GM12878 (cell line): Measurements from ENCODE around the gene BCL11A. TPM values are rescaled to one million over a fixed set of nuclear protein-coding genes. Genes with fewer than 3 reads are reported as not detected.

Source experiments
- ATAC-seq: fragments of 200-7000 bp; cut with Tn5 transposase; 3 replicates; pipeline ENCODE4 v1.9.1; 2020; ENCODE audit warnings: mild to moderate bottlenecking, moderate library complexity
- BruUV-seq: library from RNA; stranded (reverse); fragments of 400-500 nt; replicated peaks from 2 replicates; lab custom pipeline; 2021; lab: Mats Ljungman, UMichigan
- CTCF ChIA-PET: fragments of 300-600 bp; sonication (Branson Sonifier 250); formaldehyde crosslinking; extraction: SDS; loops from one replicate; lab custom pipeline; 2021; ENCODE audit warnings: inconsistent platforms; lab: Yijun Ruan, JAX
- POLR2A ChIA-PET: fragments of 350-600 bp; formaldehyde crosslinking; extraction: SDS; loops from one replicate; lab custom pipeline; 2021; ENCODE audit warnings: inconsistent platforms; lab: Charles Lee
- RAD21 ChIA-PET: fragments of 300-600 bp; sonication (Branson Sonifier 250); formaldehyde crosslinking; loops from one replicate; lab custom pipeline; 2023; ENCODE audit warnings: antibody characterized with exemption; ENCODE audit not compliant: unreplicated experiment; lab: Charles Lee
- SMC1A ChIA-PET: fragments of 300-600 bp; sonication (Branson Sonifier 250); formaldehyde crosslinking; loops from one replicate; lab custom pipeline; 2023; ENCODE audit not compliant: unreplicated experiment, uncharacterized antibody; lab: Charles Lee
- DNase-seq: peaks from one replicate; pipeline ENCODE4 v3.0.0-alpha.2; 2011; ENCODE audit warnings: low read depth, low spot score
- FAIRE-seq: peaks from 3 replicates; lab custom pipeline; 2011; peaks lifted over from hg19 to GRCh38; lab: Jason Lieb, UNC
- H2AFZ ChIP-seq: 2 replicates; pipeline ENCODE4 v1.6.0; 2011; ENCODE audit warnings: low read depth, low read length, control low read depth; ENCODE audit not compliant: control insufficient read depth
- H3K27ac ChIP-seq: 2 replicates; pipeline ENCODE4 v1.5.1; 2011; ENCODE audit warnings: control low read depth; ENCODE audit not compliant: control insufficient read depth, insufficient read depth
- H3K27me3 ChIP-seq, 2 experiments: replicated peaks in 1 of 2; 2 replicates each; pipeline versions ENCODE4 v1.6.0 to v1.6.1; 2011; ENCODE audit warnings: low read length in 1 of 2; ENCODE audit not compliant: control insufficient read depth in 2 of 2, insufficient read depth in 2 of 2
- H3K36me3 ChIP-seq, 2 experiments: 2 replicates each; pipeline ENCODE4 v1.5.1; 2011; ENCODE audit warnings: low read length in 1 of 2; ENCODE audit not compliant: control insufficient read depth in 2 of 2, insufficient read depth in 2 of 2
- H3K4me1 ChIP-seq: 2 replicates; pipeline ENCODE4 v1.6.1; 2011; ENCODE audit warnings: mild to moderate bottlenecking, low read length, moderate library complexity, mixed read lengths; ENCODE audit not compliant: control insufficient read depth, insufficient read depth
- H3K4me2 ChIP-seq: 2 replicates; pipeline ENCODE4 v1.6.0; 2011; ENCODE audit warnings: control low read depth; ENCODE audit not compliant: control insufficient read depth, insufficient read depth
- H3K4me3 ChIP-seq: fragments of 200-600 bp; sonication (generic); 2 replicates; pipeline ENCODE4 v1.5.1; 2016
- H3K79me2 ChIP-seq: 2 replicates; pipeline ENCODE4 v1.6.0; 2011; ENCODE audit warnings: low read length; ENCODE audit not compliant: control insufficient read depth, insufficient read depth
- H3K9ac ChIP-seq: 2 replicates; pipeline ENCODE4 v1.8.0; 2011; ENCODE audit warnings: low read length, control low read depth, mixed read lengths; ENCODE audit not compliant: control insufficient read depth, insufficient read depth
- H3K9me3 ChIP-seq: replicated peaks from 3 replicates; pipeline ENCODE4 v1.5.1; 2011; ENCODE audit warnings: mild to moderate bottlenecking, low read length; ENCODE audit not compliant: control insufficient read depth, insufficient read depth
- H4K20me1 ChIP-seq: 2 replicates; pipeline ENCODE4 v1.6.0; 2011; ENCODE audit not compliant: control insufficient read depth, insufficient read depth
- BRCA1 ChIP-seq: IDR thresholded peaks from 2 replicates; pipeline ENCODE4 v1.6.1; 2011; ENCODE audit warnings: low read depth, low read length, improper control_type of control experiment
- GABPA ChIP-seq: IDR thresholded peaks from 2 replicates; pipeline ENCODE4 v1.6.1; 2014; ENCODE audit warnings: antibody characterized with exemption, low read depth, mild to moderate bottlenecking, inconsistent platforms
- POLR2AphosphoS2 ChIP-seq: IDR thresholded peaks from 2 replicates; pipeline ENCODE4 v1.6.1; 2011; ENCODE audit warnings: low read depth, mild to moderate bottlenecking, low read length, improper control_type of control experiment, moderate library complexity
- TBL1XR1 ChIP-seq: IDR thresholded peaks from 2 replicates; pipeline ENCODE4 v1.6.1; 2012; ENCODE audit warnings: low read depth, low read length, improper control_type of control experiment
- ZNF687 ChIP-seq: fragments of 450-650 bp; IDR thresholded peaks from 2 replicates; pipeline ENCODE4 v1.6.1; 2017; ENCODE audit warnings: mild to moderate bottlenecking, moderate library complexity
- WGBS: methylation state at CpG from one replicate; pipeline ENCODE4 v1.1.6; 2016; ENCODE audit warnings: low lambda C conversion rate; ENCODE audit not compliant: insufficient replicate concordance, insufficient coverage; ENCODE audit errors: missing lambda C conversion rate; 5-methylcytosine and 5-hydroxymethylcytosine counted together
- in situ Hi-C: fragments of 300-500 bp; cut with MboI; formaldehyde crosslinking; loops from 9 replicates; pipeline ENCODE4 v1.14.3; 2018; ENCODE audit warnings: mixed read lengths
- intact Hi-C: fragments of 100-400 bp; cut with micrococcal nuclease; formaldehyde crosslinking; loops from one replicate; pipeline ENCODE4 v1.14.2; 2022; ENCODE audit not compliant: unreplicated experiment
- polyA plus RNA-seq, 11 experiments: library from polyadenylated mRNA; depleted of rRNA in 4 of 11; unstranded in 6 of 11; stranded (reverse) in 5 of 11; fragments of >200 nt; fragmentation: Nextera tagmentation in 4 of 11; fragmentation: Illumina TruSeq in 1 of 11; extraction: Ambion mirVana in 4 of 11; extraction: Trizol in 1 of 11; gene quantifications; 1 replicate in 1 of 11; 2 replicates in 10 of 11; pipeline versions ENCODE4 v1.2.1 to v1.2.3, GENCODE V29; 2011 to 2016; ENCODE audit warnings: inconsistent platforms in 2 of 11, missing spikeins in 2 of 11, low read depth in 1 of 11
- total RNA-seq, 4 experiments: library from RNA; depleted of rRNA in 3 of 4; stranded (reverse); fragments of >200 nt in 3 of 4; fragmentation: Illumina TruSeq in 1 of 4; extraction: Trizol in 1 of 4; gene quantifications; 2 replicates each; pipeline versions ENCODE4 v1.2.1 to v1.2.3, GENCODE V29; 2013 to 2021
- TF ChIP-seq, protein P1 (sequence below): fragments of 450-650 bp; IDR thresholded peaks from 2 replicates; pipeline ENCODE4 v1.6.1; 2017; ENCODE audit warnings: low read depth, mild to moderate bottlenecking, moderate library complexity
- TF ChIP-seq, protein P2 (sequence below): IDR thresholded peaks from 2 replicates; pipeline ENCODE4 v1.6.1; 2012; ENCODE audit warnings: improper control_type of control experiment, low read depth, low read length; ENCODE audit not compliant: insufficient replicate concordance
- TF ChIP-seq, protein P3 (sequence below): fragments of 450-650 bp; IDR thresholded peaks from 2 replicates; pipeline ENCODE4 v1.6.1; 2017; ENCODE audit warnings: mild to moderate bottlenecking, moderate library complexity

Gene BCL11A
- total and polyA plus RNA-seq, 10 of the 15 experiments (the other 5 are each of a cell fraction or from before 2014, with no cell fraction given) = 7.5 to 26.6 (median 11.1) TPM; not detected in 1

GRCh38 chr2:60490848-60491247 lies 62.6 kb downstream of the BCL11A start:
- Histone ChIP-seq H3K4me2 (no peak overlapping the region), H3K4me3 (no peak overlapping the region), H3K27ac (no peak overlapping the region), H3K79me2 (peaks cover 37% of the 10 kb centered on the region), H3K27me3 (no peaks in the 10 kb centered on the region), H4K20me1 (no peaks in the 10 kb centered on the region), H3K9me3 (no peaks in the 10 kb centered on the region), H3K36me3 (peaks cover 0 to 3% of the 10 kb centered on the region in 2 experiments; a peak in 1 of 4 replicates), H3K9ac (no peak overlapping the region), H3K4me1 (peaks cover 22% of the 10 kb centered on the region), H2AFZ (no peak overlapping the region)
- no peak for FAIRE-seq
- SMC1A ChIA-PET = no interaction called here
- DNase-seq = no peak
- in situ Hi-C loops = no loop called here
- intact Hi-C loops = no loop called here
- no TSS peak for BruUV-seq
- RAD21 ChIA-PET = interaction anchor here (0.5 kb wide), 1 partner anchor 19 kb away, joined by 3 read pairs; no protein-coding TSS in a partner anchor
- WGBS = 86% methylated on average over 4 of the region's 4 CpGs
- POLR2A ChIA-PET = no interaction called here
- no peak for ATAC-seq
- CTCF ChIA-PET = no interaction called here
- no peak for TF ChIP-seq POLR2AphosphoS2
- TF ChIP-seq, protein P1, sequence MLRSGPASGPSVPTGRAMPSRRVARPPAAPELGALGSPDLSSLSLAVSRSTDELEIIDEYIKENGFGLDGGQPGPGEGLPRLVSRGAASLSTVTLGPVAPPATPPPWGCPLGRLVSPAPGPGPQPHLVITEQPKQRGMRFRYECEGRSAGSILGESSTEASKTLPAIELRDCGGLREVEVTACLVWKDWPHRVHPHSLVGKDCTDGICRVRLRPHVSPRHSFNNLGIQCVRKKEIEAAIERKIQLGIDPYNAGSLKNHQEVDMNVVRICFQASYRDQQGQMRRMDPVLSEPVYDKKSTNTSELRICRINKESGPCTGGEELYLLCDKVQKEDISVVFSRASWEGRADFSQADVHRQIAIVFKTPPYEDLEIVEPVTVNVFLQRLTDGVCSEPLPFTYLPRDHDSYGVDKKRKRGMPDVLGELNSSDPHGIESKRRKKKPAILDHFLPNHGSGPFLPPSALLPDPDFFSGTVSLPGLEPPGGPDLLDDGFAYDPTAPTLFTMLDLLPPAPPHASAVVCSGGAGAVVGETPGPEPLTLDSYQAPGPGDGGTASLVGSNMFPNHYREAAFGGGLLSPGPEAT = no peak
- TF ChIP-seq, protein P2, sequence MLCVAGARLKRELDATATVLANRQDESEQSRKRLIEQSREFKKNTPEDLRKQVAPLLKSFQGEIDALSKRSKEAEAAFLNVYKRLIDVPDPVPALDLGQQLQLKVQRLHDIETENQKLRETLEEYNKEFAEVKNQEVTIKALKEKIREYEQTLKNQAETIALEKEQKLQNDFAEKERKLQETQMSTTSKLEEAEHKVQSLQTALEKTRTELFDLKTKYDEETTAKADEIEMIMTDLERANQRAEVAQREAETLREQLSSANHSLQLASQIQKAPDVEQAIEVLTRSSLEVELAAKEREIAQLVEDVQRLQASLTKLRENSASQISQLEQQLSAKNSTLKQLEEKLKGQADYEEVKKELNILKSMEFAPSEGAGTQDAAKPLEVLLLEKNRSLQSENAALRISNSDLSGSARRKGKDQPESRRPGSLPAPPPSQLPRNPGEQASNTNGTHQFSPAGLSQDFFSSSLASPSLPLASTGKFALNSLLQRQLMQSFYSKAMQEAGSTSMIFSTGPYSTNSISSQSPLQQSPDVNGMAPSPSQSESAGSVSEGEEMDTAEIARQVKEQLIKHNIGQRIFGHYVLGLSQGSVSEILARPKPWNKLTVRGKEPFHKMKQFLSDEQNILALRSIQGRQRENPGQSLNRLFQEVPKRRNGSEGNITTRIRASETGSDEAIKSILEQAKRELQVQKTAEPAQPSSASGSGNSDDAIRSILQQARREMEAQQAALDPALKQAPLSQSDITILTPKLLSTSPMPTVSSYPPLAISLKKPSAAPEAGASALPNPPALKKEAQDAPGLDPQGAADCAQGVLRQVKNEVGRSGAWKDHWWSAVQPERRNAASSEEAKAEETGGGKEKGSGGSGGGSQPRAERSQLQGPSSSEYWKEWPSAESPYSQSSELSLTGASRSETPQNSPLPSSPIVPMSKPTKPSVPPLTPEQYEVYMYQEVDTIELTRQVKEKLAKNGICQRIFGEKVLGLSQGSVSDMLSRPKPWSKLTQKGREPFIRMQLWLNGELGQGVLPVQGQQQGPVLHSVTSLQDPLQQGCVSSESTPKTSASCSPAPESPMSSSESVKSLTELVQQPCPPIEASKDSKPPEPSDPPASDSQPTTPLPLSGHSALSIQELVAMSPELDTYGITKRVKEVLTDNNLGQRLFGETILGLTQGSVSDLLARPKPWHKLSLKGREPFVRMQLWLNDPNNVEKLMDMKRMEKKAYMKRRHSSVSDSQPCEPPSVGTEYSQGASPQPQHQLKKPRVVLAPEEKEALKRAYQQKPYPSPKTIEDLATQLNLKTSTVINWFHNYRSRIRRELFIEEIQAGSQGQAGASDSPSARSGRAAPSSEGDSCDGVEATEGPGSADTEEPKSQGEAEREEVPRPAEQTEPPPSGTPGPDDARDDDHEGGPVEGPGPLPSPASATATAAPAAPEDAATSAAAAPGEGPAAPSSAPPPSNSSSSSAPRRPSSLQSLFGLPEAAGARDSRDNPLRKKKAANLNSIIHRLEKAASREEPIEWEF = no peak
- TF ChIP-seq GABPA = no peak
- TF ChIP-seq BRCA1 = no peak
- no peak for TF ChIP-seq TBL1XR1
- TF ChIP-seq, protein P3, sequence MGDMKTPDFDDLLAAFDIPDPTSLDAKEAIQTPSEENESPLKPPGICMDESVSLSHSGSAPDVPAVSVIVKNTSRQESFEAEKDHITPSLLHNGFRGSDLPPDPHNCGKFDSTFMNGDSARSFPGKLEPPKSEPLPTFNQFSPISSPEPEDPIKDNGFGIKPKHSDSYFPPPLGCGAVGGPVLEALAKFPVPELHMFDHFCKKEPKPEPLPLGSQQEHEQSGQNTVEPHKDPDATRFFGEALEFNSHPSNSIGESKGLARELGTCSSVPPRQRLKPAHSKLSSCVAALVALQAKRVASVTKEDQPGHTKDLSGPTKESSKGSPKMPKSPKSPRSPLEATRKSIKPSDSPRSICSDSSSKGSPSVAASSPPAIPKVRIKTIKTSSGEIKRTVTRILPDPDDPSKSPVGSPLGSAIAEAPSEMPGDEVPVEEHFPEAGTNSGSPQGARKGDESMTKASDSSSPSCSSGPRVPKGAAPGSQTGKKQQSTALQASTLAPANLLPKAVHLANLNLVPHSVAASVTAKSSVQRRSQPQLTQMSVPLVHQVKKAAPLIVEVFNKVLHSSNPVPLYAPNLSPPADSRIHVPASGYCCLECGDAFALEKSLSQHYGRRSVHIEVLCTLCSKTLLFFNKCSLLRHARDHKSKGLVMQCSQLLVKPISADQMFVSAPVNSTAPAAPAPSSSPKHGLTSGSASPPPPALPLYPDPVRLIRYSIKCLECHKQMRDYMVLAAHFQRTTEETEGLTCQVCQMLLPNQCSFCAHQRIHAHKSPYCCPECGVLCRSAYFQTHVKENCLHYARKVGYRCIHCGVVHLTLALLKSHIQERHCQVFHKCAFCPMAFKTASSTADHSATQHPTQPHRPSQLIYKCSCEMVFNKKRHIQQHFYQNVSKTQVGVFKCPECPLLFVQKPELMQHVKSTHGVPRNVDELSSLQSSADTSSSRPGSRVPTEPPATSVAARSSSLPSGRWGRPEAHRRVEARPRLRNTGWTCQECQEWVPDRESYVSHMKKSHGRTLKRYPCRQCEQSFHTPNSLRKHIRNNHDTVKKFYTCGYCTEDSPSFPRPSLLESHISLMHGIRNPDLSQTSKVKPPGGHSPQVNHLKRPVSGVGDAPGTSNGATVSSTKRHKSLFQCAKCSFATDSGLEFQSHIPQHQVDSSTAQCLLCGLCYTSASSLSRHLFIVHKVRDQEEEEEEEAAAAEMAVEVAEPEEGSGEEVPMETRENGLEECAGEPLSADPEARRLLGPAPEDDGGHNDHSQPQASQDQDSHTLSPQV = no peak
- TF ChIP-seq ZNF687 = no peak
